COR-L47 (cell line): Measurements from ENCODE around the gene CMTM8.

ENCODE experiments used
- DNase-seq: peaks from one replicate; lab custom pipeline; 2025; lab: John Stamatoyannopoulos, UW

The CMTM8 gene

GRCh38 chr3:32336113-32336498 lies 97.6 kb downstream of the CMTM8 start:
- no peak for DNase-seq

DNA sequence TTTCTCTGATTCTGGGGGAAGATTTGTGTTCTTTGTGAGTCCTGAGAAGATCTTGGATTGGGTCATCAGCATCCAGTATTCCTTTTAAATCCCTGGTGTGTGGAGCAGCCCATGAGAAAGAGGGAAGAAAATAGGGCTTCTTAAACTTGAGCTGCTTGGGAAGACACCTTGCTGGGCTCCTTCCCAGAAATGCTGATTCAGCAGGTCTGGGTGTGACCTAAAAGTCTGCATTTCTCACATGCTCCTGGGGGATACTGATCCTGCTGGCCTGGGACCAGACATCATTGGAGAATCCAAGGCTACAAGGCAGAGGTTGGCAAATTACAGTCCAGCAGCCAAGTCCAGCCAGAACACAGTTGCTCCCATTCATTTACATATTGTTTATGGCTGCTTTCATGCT lies 99.0 kb downstream of the CMTM8 start:
- no peak for DNase-seq

DNA sequence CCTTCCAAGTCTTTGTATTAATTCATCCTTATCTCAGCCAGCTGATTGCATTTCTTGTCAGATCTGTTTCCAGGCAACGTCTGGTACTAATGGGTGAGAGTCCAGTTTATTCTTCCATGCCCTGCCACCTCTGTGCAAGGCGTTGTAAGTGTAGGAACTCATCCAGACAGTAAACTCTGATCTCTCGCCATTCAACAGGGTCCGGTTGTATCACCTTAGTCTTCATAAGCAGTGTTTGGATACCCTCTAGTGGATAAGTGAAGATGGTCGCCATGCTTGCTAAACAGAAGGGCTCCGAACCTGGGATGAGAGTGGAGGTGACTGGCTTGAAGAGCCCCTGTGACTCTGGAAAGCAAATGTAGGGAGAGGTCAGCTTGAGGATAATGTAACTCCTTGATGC lies 101.6 kb downstream of the CMTM8 start:
- peak; percentile 26 for DNase-seq

GRCh38 chr3:32340611-32341365 lies 102.3 kb downstream of the CMTM8 start:
- no peak for DNase-seq

DNA sequence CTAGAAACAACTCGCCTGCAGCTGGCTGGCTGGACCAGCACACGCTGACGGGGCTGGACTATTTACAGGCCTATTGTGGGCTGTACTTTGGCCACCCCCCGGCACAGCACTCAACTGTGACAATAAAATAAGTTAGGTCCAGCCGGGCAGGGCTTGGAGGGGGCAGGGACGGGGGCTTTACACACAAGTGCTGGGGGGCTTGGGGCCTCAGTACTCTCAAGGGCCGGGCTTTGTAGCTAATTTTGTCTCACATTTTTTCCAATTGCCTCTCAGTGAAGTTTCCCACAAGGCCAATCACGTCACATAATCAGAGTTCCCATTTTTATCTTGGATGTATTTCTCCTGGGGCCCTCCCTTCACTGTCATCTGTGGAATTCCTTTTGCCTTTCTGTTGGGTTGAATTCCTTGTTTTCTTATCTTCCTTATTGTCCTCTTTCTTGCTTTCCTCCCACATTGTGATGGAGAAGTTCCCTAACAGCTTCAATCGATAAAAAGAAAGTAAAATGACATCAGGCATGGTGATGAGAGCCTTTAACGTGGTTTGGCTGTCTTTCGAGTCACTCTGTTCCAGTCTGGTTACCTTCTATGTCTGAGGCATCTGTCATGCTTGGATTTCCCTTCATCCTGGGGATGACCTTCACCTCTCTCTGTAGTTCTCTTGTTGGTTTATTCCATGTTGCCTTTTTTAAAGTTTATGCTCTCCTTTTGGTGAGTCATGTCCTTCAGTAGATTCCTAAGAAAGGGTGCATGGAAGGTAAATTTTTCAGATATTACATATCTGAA lies 109.1 kb downstream of the CMTM8 start:
- no peak for DNase-seq

GRCh38 chr3:32349184-32349583 lies 110.7 kb downstream of the CMTM8 start:
- DNase-seq = no peak

GRCh38 chr3:32352563-32352962 lies 114.1 kb downstream of the CMTM8 start:
- DNase-seq = no peak

- no peak for DNase-seq
Measured at GRCh38 chr3:32353351-32353750, 114.9 kb downstream of the CMTM8 start.

DNA sequence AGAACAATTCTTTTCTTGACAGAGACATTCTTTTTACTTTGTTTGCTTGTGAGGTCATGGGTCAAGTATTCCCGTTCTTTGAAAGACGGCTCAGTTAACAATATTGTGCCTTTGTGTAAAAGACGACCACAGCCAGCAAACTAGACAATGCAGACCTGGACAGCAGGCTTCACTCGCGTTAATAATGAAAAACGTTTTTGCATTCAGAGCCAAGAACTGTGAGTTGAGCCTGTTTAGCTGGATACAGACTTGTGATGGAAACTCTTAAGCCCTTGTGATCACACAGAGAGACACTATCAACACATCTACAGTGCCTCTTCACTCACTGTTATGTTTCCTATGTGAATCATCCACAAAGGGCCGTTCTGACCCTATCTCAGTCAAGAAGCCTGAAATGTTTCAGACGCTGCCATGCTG lies 115.9 kb downstream of the CMTM8 start:
- no peak for DNase-seq

- DNase-seq = no peak
Measured at GRCh38 chr3:32355751-32356291, 117.3 kb downstream of the CMTM8 start.

DNA sequence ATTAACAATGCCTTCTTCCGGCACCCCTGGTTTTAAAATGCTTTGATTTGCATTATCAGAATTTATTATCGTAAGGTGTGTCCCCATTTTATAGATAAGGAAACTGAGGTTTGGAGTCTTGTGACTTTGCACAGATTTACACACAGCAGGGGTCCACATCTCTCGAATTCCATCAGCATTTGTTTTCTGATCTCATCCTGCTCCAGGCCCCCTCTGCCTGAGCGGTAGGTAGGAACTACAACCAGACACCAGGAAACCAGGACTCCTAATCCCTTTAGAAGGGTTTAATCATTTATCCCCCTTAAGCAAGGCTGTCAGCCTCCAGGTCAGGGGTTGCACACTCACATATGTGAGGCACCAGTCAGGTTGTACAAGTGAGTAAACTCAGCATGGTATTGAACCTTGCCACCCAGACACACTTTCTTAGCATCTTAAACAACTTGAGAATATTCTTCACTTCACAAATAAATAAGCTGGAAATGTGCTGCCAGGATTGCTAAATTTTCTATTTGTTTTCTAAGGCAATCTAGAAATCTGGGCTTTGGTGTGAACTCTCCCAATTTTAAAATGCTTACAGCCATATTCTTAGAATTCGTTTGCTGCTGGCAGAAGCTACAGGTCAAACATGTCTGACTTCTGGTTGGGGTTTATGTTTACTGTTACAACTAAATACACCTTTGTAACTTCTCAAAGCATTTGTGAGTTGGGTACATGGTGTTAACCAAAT lies 121.4 kb downstream of the CMTM8 start:
- no peak for DNase-seq

- DNase-seq = no peak
Measured at GRCh38 chr3:32360493-32360827, 122.0 kb downstream of the CMTM8 start.

GRCh38 chr3:32366638-32367397 lies 128.3 kb downstream of the CMTM8 start:
- DNase-seq = no peak

- no peak for DNase-seq
Measured at GRCh38 chr3:32367442-32367841, 129.0 kb downstream of the CMTM8 start.

GRCh38 chr3:32371461-32372212 lies 133.2 kb downstream of the CMTM8 start:
- no peak for DNase-seq

DNA sequence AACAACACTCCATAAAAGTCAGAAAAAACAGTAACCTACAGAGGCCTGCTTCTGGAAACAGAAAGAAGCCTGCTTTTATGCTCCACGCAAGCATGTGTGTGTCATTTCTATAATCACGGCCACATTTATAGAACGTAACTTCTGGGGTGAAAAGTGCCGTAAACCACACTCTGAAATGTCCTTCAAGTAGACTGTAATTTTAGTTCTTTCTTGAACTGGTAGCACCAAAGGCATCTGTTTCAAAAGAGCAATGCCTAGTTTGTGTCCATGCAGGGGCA lies 133.7 kb downstream of the CMTM8 start:
- DNase-seq = no peak

GRCh38 chr3:32373276-32373675 lies 134.8 kb downstream of the CMTM8 start:
- DNase-seq = no peak

DNA sequence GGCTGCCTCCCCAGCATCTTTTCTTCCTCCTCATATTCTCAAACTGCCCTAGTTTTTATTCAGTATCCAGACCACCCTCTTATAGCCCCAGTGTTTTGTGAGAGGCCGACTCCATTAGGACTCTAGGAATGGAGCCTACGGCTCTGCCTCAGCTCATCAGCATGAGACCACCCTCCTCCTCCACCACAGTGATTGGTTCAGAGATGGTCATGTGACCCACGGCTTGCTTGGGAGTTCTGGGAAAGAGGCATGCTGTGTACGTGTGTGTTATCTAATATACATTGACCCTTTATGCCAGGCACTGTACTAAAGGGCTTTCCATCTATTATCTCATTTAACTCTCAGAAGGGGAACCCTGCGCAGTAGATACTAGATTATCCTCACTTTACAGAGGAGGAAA lies 135.4 kb downstream of the CMTM8 start:
- DNase-seq = no peak

DNA sequence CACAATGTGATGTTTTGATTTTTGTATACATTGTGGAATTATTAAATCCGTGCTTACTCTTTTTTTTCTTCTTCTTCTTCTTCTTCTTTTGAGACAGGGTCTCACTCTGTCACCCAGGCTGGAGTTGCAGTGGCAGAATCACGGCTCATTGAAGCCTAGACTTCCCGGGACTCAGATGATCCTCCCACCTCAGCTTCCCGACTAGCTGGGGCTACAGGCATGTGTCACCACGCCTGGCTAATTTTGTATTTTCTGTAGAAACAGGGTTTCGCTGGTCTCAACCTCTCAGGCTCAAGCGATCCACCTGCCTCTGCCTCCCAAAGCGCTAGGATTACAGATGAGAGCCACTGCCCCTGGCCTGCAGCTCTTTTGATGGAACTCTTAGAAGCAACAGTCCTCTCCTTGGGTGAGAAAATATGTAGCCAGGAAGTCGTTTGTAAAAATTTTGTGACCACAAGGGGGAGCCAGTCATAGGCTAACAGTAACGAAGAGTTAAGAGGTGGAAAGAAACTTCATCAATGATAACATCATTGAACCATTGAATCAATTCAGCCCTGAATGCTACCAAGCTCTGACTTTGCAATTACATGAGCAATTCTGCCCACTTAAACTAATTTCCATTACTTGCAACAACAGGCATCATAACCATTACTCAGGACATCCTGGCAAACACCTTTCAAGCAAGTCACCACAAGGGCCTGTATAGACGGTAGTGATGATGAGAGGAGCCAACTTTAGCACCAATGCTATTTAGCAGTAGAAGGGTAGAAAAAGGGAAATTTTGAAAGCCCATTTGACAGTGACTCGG lies 136.5 kb downstream of the CMTM8 start:
- peak; percentile 20 for DNase-seq

- DNase-seq = no peak
Measured at GRCh38 chr3:32375596-32375930, 137.1 kb downstream of the CMTM8 start.

GRCh38 chr3:32376115-32376514 lies 137.6 kb downstream of the CMTM8 start:
- DNase-seq = no peak
